Common myeloid progenitor, CD34-positive (primary cell): Measurements from ENCODE around the gene CCDC138. TPM values are rescaled to one million over a fixed set of nuclear protein-coding genes. Genes with fewer than 3 reads are reported as not detected.
"Not testable (repeated sequence)": the region's sequence is repeated elsewhere in the genome, so short reads cannot be mapped to it uniquely, and the experiment has no call there.

Source experiments
- CTCF ChIA-PET: fragments of 350-600 bp; sonication (Branson Sonifier 250); formaldehyde crosslinking; loops from one replicate; lab custom pipeline; 2021; ENCODE audit warnings: antibody characterized with exemption; lab: Charles Lee
- POLR2A ChIA-PET: fragments of 350-600 bp; sonication (Branson Sonifier 250); formaldehyde crosslinking; loops from one replicate; lab custom pipeline; 2021; ENCODE audit warnings: antibody characterized with exemption; lab: Charles Lee
- DNase-seq, 3 donors: peaks; one replicate each; pipeline versions ENCODE4 v3.0.0 to v3.0.0-alpha.2; 2013
- H3K27ac ChIP-seq, 2 experiments: 1 replicate in 1 of 2; 2 replicates in 1 of 2; pipeline ENCODE4 v1.7.0; 2013; ENCODE audit warnings: inconsistent platforms in 2 of 2, low read length in 2 of 2, mild to moderate bottlenecking in 2 of 2, low read depth in 1 of 2, moderate library complexity in 1 of 2; ENCODE audit not compliant: severe bottlenecking in 2 of 2, insufficient read depth in 1 of 2, poor library complexity in 1 of 2
- H3K27me3 ChIP-seq, 5 experiments: replicated peaks in 2 of 5; 1 replicate in 3 of 5; 2 replicates in 2 of 5; pipeline versions ENCODE4 v1.6.1 to v1.7.0; 2013; ENCODE audit warnings: low read length in 4 of 5, mild to moderate bottlenecking in 2 of 5, moderate library complexity in 2 of 5, inconsistent platforms in 1 of 5; ENCODE audit not compliant: insufficient read depth in 5 of 5, control insufficient read depth in 4 of 5
- H3K36me3 ChIP-seq, 4 experiments: 1 replicate in 2 of 4; 2 replicates in 2 of 4; pipeline versions ENCODE4 v1.6.1 to v1.7.0; 2013; ENCODE audit warnings: low read length in 3 of 4, control low read depth in 1 of 4, mild to moderate bottlenecking in 1 of 4; ENCODE audit not compliant: control insufficient read depth in 4 of 4, insufficient read depth in 4 of 4
- H3K4me1 ChIP-seq, 4 experiments: 1 replicate in 3 of 4; 2 replicates in 1 of 4; pipeline versions ENCODE4 v1.6.1 to v1.7.1; 2013; ENCODE audit warnings: low read length in 3 of 4, mild to moderate bottlenecking in 3 of 4, control low read depth in 1 of 4, inconsistent platforms in 1 of 4, moderate library complexity in 1 of 4; ENCODE audit not compliant: control insufficient read depth in 4 of 4, insufficient read depth in 4 of 4; ENCODE audit errors: control extremely low read depth in 1 of 4
- H3K4me3 ChIP-seq, 7 experiments: 1 replicate in 4 of 7; 2 replicates in 3 of 7; pipeline versions ENCODE4 v1.5.1 to v1.7.0; 2013; ENCODE audit warnings: mild to moderate bottlenecking in 7 of 7, low read length in 6 of 7, moderate library complexity in 6 of 7, inconsistent platforms in 2 of 7, low read depth in 2 of 7, control low read depth in 1 of 7; ENCODE audit not compliant: insufficient read depth in 4 of 7, control insufficient read depth in 1 of 7; ENCODE audit errors: extremely low read depth in 1 of 7
- H3K9me3 ChIP-seq, 5 experiments: 1 replicate in 4 of 5; 2 replicates in 1 of 5; pipeline versions ENCODE4 v1.6.1 to v1.7.1; 2013; ENCODE audit warnings: low read length in 4 of 5, mild to moderate bottlenecking in 2 of 5, inconsistent platforms in 1 of 5, low read depth in 1 of 5, moderate library complexity in 1 of 5; ENCODE audit not compliant: control insufficient read depth in 4 of 5, insufficient read depth in 2 of 5; ENCODE audit errors: control extremely low read depth in 1 of 5
- WGBS: methylation state at CpG from one replicate; pipeline ENCODE4 v1.1.5; 2013; ENCODE audit not compliant: insufficient coverage; 5-methylcytosine and 5-hydroxymethylcytosine counted together
- polyA plus RNA-seq: library from polyadenylated mRNA; unstranded; fragments of 120-200 nt; gene quantifications from one replicate; pipeline ENCODE4 v1.2.1, GENCODE V29; 2013

Gene CCDC138
- polyA plus RNA-seq: 11.7 TPM

GRCh38 chr2:108786354-108787215 is at the start of gene CCDC138:
Gene CCDC138, plus strand, starts transcription at chr2:108786771. Its CDS starts 52 bp downstream, at chr2:108786823.
- DNase-seq: peak; percentile 89 to 96 (median 95)
- CTCF ChIA-PET: no interaction called here
- POLR2A ChIA-PET: no interaction called here

GRCh38 chr2:108757973-108758372 is 28.6 kb upstream of the CCDC138 start:
- no CpG with 5 or more reads among the region's 9 CpGs for WGBS
- H3K4me3 ChIP-seq, CTCF ChIA-PET, H3K27me3 ChIP-seq, H3K27ac ChIP-seq, H3K9me3 ChIP-seq, POLR2A ChIA-PET, H3K4me1 ChIP-seq, DNase-seq: not testable (repeated sequence)
- peaks cover 2 to 24% (median 6%) of the 10 kb centered on the region in 4 experiments for H3K36me3 ChIP-seq

More at GRCh38 chr2:108786354-108787215, at the start of gene CCDC138:
- peak within 1 kb of the TSS; percentile 75 to 96 (median 80) for H3K4me3 ChIP-seq
- H3K27ac ChIP-seq: peak within 1 kb of the TSS; percentile 64 to 85
- H3K4me1 ChIP-seq: peaks cover 0 to 21% (median 12%) of the 10 kb centered on the region in 4 experiments
- H3K27me3 ChIP-seq: no peaks in the 10 kb centered on the region
- 0% methylated on average over 54 of the region's 78 CpGs for WGBS
- peaks cover 3 to 31% (median 15%) of the 10 kb centered on the region in 4 experiments for H3K36me3 ChIP-seq
- no peaks in the 10 kb centered on the region for H3K9me3 ChIP-seq

- peaks cover 21 to 40% (median 31%) of the 10 kb centered on the region in 4 experiments for H3K36me3 ChIP-seq
- H3K27me3 ChIP-seq, H3K4me3 ChIP-seq, POLR2A ChIA-PET, H3K9me3 ChIP-seq, CTCF ChIA-PET, H3K27ac ChIP-seq, H3K4me1 ChIP-seq, DNase-seq: not testable (repeated sequence)
Observed at GRCh38 chr2:108762618-108763017, 24.0 kb upstream of the CCDC138 start.

- H3K27me3 ChIP-seq, H3K9me3 ChIP-seq, H3K4me3 ChIP-seq, DNase-seq, H3K4me1 ChIP-seq, POLR2A ChIA-PET, CTCF ChIA-PET, H3K27ac ChIP-seq: not testable (repeated sequence)
- H3K36me3 ChIP-seq: peaks cover 19 to 49% (median 32%) of the 10 kb centered on the region in 4 experiments
- 100% methylated on average over 3 of the region's 5 CpGs for whole genome bisulfite sequencing
Observed at GRCh38 chr2:108766671-108767070, 19.9 kb upstream of the CCDC138 start.

- H3K27ac ChIP-seq, H3K9me3 ChIP-seq, H3K27me3 ChIP-seq, H3K4me3 ChIP-seq, H3K4me1 ChIP-seq, POLR2A ChIA-PET, CTCF ChIA-PET, DNase-seq: not testable (repeated sequence)
- no CpG with 5 or more reads among the region's 2 CpGs for WGBS
- peaks cover 26 to 59% (median 40%) of the 10 kb centered on the region in 4 experiments for H3K36me3 ChIP-seq
Observed at GRCh38 chr2:108767859-108768258, 18.7 kb upstream of the CCDC138 start.

- CTCF ChIA-PET: no interaction called here
- WGBS: no CpG with 5 or more reads among the region's 3 CpGs
- peak in 1 of 3 donors; percentile 19 for DNase-seq
- Histone ChIP-seq H3K36me3 (peaks cover 28 to 77% (median 50%) of the 10 kb centered on the region in 4 experiments), H3K4me3 (no peak overlapping the region), H3K27me3 (no peaks in the 10 kb centered on the region), H3K27ac (no peak overlapping the region), H3K9me3 (no peaks in the 10 kb centered on the region), H3K4me1 (peaks cover 0 to 8% (median 3%) of the 10 kb centered on the region in 4 experiments)
- POLR2A ChIA-PET: no interaction called here
Observed at GRCh38 chr2:108776475-108776874, 10.1 kb upstream of the CCDC138 start.

GRCh38 chr2:108778857-108779256 is 7.7 kb upstream of the CCDC138 start:
- H3K27ac ChIP-seq: no peak overlapping the region
- POLR2A ChIA-PET: no interaction called here
- WGBS: 64% methylated on average over 2 of the region's 2 CpGs
- no peak for DNase-seq
- H3K4me3 ChIP-seq: no peak overlapping the region
- peaks cover 19 to 76% (median 45%) of the 10 kb centered on the region in 4 experiments for H3K36me3 ChIP-seq
- H3K4me1 ChIP-seq: peaks cover 0 to 8% (median 3%) of the 10 kb centered on the region in 4 experiments
- no peaks in the 10 kb centered on the region for H3K9me3 ChIP-seq
- no peaks in the 10 kb centered on the region for H3K27me3 ChIP-seq
- CTCF ChIA-PET: interaction anchor here (1.2 kb wide), 1 partner anchor 11 kb away, joined by 5 read pairs; no protein-coding TSS in a partner anchor
